HG03045 (cell line): ENCODE results near the gene ANK2.
A peak's percentile ranks its signal among the peaks of the same experiment; 100 is the strongest.

Experiments
- ATAC-seq: cut with Tn5 transposase; IDR thresholded peaks from one replicate; pipeline ENCODE4 v1.9.1; 2021; ENCODE audit warnings: mild to moderate bottlenecking, moderate library complexity; ENCODE audit not compliant: unreplicated experiment

The ANK2 gene

GRCh38 chr4:113330200-113330599 is 280.7 kb downstream of the ANK2 start:
- no peak for ATAC-seq

GRCh38 chr4:113331811-113332210 is 282.4 kb downstream of the ANK2 start:
- no peak for ATAC-seq

DNA sequence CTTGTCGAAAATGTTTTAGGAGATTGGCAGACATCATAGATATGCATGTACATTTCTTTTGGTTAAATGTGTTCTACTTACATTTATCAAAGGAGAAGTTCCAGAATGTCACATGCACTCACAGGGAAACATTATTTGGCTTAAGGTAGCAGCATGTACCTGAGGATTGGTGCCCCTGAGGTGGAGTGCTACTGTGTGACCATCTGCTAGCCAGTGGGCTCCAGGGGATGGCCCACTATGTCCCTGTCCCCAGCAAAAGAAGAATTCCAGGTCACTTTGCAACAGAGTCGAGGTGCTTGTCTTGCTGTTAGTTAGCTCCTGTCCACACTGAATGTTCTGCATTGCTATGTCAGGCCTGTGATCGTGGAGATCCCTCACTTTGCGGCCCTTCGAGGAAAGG is 283.2 kb downstream of the ANK2 start:
- ATAC-seq = no peak

DNA sequence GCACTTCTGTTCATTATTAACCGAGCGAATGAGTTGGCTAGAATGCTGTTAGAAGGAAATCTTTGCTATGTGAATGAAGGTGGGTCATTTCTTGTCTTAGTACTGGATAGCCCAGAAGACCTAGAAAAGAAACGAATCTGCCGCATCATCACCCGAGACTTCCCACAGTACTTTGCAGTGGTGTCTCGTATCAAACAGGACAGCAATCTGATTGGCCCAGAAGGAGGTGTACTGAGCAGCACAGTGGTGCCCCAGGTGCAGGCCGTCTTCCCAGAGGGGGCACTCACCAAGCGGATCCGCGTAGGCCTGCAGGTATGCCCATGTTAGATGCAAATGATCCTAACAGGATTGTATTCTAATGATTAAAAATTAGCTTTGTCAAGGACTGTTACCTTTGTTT is 286.3 kb downstream of the ANK2 start:
- ATAC-seq = no peak

DNA sequence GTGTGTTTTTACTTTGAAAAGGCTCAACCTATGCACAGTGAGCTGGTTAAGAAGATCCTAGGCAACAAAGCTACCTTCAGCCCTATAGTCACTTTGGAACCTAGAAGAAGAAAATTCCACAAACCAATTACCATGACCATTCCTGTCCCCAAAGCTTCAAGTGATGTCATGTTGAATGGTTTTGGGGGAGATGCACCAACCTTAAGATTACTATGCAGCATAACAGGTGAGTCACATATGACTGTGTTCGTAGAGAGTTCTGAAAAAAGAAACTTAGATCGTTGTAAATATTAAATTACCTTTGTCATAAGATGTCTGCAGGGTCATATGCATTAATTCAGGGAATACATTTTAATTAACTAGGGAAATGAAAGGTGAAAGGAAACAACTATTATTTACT is 287.1 kb downstream of the ANK2 start:
- no peak for ATAC-seq

GRCh38 chr4:113339430-113339813 is 290.0 kb downstream of the ANK2 start:
- no peak for ATAC-seq

DNA sequence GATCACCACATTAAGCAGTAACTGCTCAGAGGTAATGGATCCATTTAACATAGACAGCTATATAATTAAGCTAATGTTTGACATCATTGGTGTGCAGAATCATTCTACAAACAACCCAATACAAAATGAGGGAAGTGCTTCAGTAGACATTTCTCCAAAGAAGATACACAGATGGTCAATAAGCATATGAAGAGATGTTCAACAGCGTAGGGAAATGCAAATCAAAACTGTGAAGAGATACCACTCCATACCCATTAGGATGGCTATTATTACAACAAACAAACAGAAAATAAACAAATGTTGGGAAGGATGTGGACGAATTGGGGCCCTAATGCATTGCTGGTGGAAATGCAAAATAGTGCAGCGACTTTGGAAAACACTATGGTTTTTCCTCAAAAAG is 294.6 kb downstream of the ANK2 start:
- ATAC-seq = no peak

- ATAC-seq = no peak
Measured at GRCh38 chr4:113347245-113347644, 297.8 kb downstream of the ANK2 start.

DNA sequence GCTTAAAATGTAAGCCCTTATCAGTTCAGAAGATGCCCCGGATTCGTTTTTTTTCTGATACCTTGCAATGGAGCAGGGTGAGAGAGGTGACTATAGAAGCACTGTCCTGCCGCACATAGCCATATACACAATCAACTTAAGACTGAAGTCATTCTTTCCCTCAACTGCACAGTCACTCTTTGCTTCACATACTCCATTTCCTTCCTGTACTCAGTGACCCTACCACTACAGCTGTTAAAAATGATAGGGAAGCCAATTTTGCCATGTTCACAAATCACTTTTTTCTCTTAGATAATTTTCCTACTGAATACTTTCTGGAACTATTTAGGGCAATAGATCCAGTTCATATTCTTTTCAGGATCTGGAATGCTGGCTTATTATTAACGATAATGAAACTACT is 300.0 kb downstream of the ANK2 start:
- ATAC-seq = no peak

GRCh38 chr4:113350576-113350975 is 301.1 kb downstream of the ANK2 start:
- ATAC-seq = no peak

GRCh38 chr4:113355550-113356371 is 306.3 kb downstream of the ANK2 start:
- peak; percentile 98 for ATAC-seq

DNA sequence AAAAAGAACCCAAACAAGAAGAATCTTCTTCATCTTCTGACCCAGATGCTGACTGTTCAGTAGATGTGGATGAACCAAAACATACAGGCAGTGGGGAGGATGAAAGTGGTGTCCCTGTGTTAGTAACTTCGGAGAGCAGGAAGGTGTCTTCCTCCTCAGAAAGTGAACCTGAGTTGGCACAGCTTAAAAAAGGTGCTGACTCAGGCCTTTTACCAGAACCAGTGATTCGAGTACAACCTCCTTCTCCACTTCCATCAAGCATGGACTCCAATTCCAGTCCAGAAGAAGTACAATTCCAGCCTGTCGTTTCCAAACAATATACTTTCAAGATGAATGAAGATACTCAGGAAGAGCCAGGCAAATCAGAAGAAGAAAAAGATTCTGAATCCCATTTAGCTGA is 307.0 kb downstream of the ANK2 start:
- no peak for ATAC-seq

GRCh38 chr4:113358784-113359183 is 309.3 kb downstream of the ANK2 start:
- no peak for ATAC-seq

- no peak for ATAC-seq
Measured at GRCh38 chr4:113365377-113365776, 315.9 kb downstream of the ANK2 start.

DNA sequence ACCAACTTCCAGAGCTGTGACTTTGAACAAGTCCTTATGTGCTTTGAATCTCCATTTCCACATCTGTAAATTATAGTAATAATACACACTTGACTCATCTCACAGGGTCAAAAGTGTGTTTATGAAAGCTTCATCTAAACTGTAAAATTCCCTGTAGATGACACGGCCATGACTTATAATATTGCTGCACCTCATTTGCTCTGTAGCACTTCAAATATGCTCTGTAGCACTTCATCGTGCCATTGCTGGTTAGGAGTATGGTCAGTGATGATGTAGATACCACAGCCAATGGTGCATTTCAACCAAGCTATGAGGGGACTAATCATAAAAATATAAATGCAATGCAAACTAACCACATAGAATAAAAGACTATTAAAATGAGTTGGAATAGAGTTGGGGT is 318.6 kb downstream of the ANK2 start:
- no peak for ATAC-seq

GRCh38 chr4:113371111-113371510 is 321.7 kb downstream of the ANK2 start:
- ATAC-seq = no peak

DNA sequence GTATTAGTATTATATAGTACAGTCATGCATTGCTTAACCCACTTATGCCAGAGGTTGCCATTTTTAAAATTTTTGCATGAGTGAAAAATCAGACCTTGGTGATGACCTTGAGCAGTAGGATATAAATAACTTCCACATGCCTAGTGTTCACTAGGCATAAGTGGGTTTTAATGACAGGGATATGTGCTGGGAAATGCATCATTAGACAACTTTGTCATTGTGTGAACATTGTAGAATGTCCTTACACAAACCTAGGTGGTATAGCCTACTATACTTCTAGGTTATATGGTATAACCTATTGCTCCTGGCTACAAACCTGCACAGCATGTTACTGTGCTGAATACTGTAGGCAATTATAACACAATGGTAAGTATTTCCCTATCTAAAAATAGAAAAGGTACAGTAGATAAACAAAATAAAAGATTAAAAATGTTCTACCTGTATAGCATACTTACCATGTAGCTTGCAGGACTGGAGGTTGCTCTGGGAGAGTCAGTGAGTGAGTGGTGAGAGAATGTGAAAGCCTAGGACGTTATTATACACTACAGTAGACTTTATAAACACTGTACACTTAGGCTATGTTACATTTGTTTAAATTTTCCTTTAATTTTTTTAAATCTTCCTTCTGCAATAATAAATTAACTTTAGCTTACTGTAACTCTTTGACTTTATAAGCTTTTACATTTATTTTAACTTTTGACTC is 326.7 kb downstream of the ANK2 start:
- no peak for ATAC-seq

DNA sequence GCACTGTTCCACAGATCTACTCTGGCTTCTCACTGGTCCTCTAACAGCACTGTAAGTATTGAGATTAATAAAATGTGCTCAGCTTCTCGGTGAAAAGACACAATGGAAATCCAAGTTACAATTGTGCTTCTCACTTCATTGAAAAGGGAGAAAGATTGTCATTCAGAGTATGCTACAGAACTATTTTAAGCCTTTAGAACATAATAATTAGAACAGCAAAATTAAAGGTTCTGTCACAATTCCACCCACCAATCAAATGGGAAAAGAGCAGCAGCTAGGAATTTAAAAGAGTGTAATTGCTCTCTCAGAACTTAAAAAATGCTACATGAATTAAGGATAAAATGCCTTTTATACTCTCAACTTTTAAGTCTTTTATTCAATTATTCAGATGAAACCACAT is 329.4 kb downstream of the ANK2 start:
- ATAC-seq = no peak

DNA sequence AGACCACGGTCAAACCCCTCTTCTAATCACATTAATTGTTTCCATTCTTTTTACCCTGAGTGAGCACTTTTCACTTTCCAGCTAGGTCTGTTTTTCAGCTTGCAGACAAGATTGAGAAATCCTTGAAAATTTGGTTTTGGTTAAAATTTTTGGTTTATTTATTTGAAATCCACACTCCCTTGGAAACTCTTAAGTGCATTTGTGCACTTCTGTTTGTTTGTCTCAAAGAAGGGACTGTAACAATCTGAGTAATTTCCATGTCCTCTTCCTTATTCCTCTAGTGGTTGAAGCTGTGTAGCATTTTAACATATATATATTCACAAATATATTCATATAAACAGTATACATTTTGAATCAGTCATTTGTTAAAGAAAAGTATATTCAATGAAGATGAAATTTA is 333.3 kb downstream of the ANK2 start:
- ATAC-seq = no peak

GRCh38 chr4:113383111-113383785 is 333.8 kb downstream of the ANK2 start:
- no peak for ATAC-seq

GRCh38 chr4:113384600-113384999 is 335.1 kb downstream of the ANK2 start:
- no peak for ATAC-seq
